WTC11 (cell line): ENCODE data around the gene UAP1. TPM values are rescaled to one million over a fixed set of nuclear protein-coding genes. Genes with fewer than 3 reads are reported as not detected.

Source experiments
- ATAC-seq: fragments of 200-7000 bp; cut with Tn5 transposase; 2 replicates; pipeline ENCODE4 v1.10.0; 2021; ENCODE audit warnings: mild to moderate bottlenecking, moderate library complexity
- CTCF ChIA-PET: fragments of 300-600 bp; sonication (Branson Sonifier 250); formaldehyde crosslinking; loops from one replicate; lab custom pipeline; 2021; ENCODE audit warnings: antibody characterized with exemption; lab: Charles Lee
- POLR2A ChIA-PET: fragments of 350-600 bp; sonication (Branson Sonifier 250); formaldehyde crosslinking; loops from one replicate; lab custom pipeline; 2021; ENCODE audit warnings: antibody characterized with exemption; lab: Charles Lee
- DNase-seq: peaks from one replicate; pipeline ENCODE4 v3.0.0; 2021; ENCODE audit warnings: low spot score
- H3K27ac Mint-ChIP-seq: 2 replicates; pipeline ENCODE4 v1.8.0; 2021; ENCODE audit warnings: mixed read lengths
- H3K27me3 Mint-ChIP-seq: 2 replicates; pipeline ENCODE4 v1.8.0; 2021; ENCODE audit warnings: low read depth, mild to moderate bottlenecking, moderate library complexity, mixed read lengths
- H3K36me3 Mint-ChIP-seq: 2 replicates; pipeline ENCODE4 v1.8.0; 2021; ENCODE audit warnings: mixed read lengths
- H3K4me1 Mint-ChIP-seq: 2 replicates; pipeline ENCODE4 v1.8.0; 2022; ENCODE audit warnings: mixed read lengths
- H3K4me3 Mint-ChIP-seq: 2 replicates; pipeline ENCODE4 v1.8.0; 2021; ENCODE audit warnings: mild to moderate bottlenecking, moderate library complexity, mixed read lengths
- H3K9me3 Mint-ChIP-seq: 2 replicates; pipeline ENCODE4 v1.8.0; 2021; ENCODE audit warnings: mixed read lengths
- AFF4 ChIP-seq: sonication (generic); formaldehyde crosslinking; IDR thresholded peaks from 2 replicates; pipeline ENCODE4 v1.8.1; 2023; ENCODE audit warnings: mild to moderate bottlenecking, missing genetic modification reagents, borderline replicate concordance
- CBFB ChIP-seq: sonication (generic); formaldehyde crosslinking; IDR thresholded peaks from 2 replicates; pipeline ENCODE4 v1.8.1; 2022; ENCODE audit warnings: mild to moderate bottlenecking, low read depth, missing genetic modification reagents
- E2F5 ChIP-seq: sonication (generic); formaldehyde crosslinking; IDR thresholded peaks from 2 replicates; pipeline ENCODE4 v1.8.1; 2022; ENCODE audit warnings: mild to moderate bottlenecking, moderate library complexity, missing genetic modification reagents
- ESRRA ChIP-seq: sonication (generic); formaldehyde crosslinking; IDR thresholded peaks from 2 replicates; pipeline ENCODE4 v1.8.1; 2022; ENCODE audit warnings: mild to moderate bottlenecking, missing genetic modification reagents, borderline replicate concordance
- FOXK1 ChIP-seq: sonication (generic); formaldehyde crosslinking; IDR thresholded peaks from 2 replicates; pipeline ENCODE4 v1.8.0; 2022; ENCODE audit warnings: mild to moderate bottlenecking, moderate library complexity, missing genetic modification reagents
- JUN ChIP-seq: sonication (generic); formaldehyde crosslinking; IDR thresholded peaks from 2 replicates; pipeline ENCODE4 v1.8.0; 2023; ENCODE audit warnings: mild to moderate bottlenecking, missing genetic modification reagents
- MYBL2 ChIP-seq: sonication (generic); formaldehyde crosslinking; IDR thresholded peaks from 2 replicates; pipeline ENCODE4 v1.8.1; 2023; ENCODE audit warnings: mild to moderate bottlenecking, moderate library complexity, missing genetic modification reagents
- NFE2L1 ChIP-seq: sonication (generic); formaldehyde crosslinking; IDR thresholded peaks from 2 replicates; pipeline ENCODE4 v1.8.1; 2023; ENCODE audit warnings: missing genetic modification reagents
- NR1H2 ChIP-seq: sonication (generic); formaldehyde crosslinking; IDR thresholded peaks from 2 replicates; pipeline ENCODE4 v1.9.0; 2021; ENCODE audit warnings: mild to moderate bottlenecking, moderate library complexity, missing genetic modification reagents
- RORB ChIP-seq: fragments of 250-450 bp; sonication (Bioruptor Pico); IDR thresholded peaks from 2 replicates; pipeline ENCODE4 v1.9.0; 2021; ENCODE audit warnings: mild to moderate bottlenecking
- SOX15 ChIP-seq: fragments of 250-450 bp; sonication (Bioruptor Pico); IDR thresholded peaks from 2 replicates; pipeline ENCODE4 v1.9.0; 2021; ENCODE audit warnings: mild to moderate bottlenecking
- TP53 ChIP-seq: sonication (generic); formaldehyde crosslinking; IDR thresholded peaks from 2 replicates; pipeline ENCODE4 v1.8.1; 2023; ENCODE audit warnings: mild to moderate bottlenecking, missing genetic modification reagents
- ZBTB21 ChIP-seq: sonication (generic); formaldehyde crosslinking; IDR thresholded peaks from 2 replicates; pipeline ENCODE4 v1.8.1; 2023; ENCODE audit warnings: mild to moderate bottlenecking, missing genetic modification reagents, borderline replicate concordance
- ZNF138 ChIP-seq: sonication (generic); formaldehyde crosslinking; conservative IDR thresholded peaks from 2 replicates; pipeline ENCODE4 v1.8.1; 2022; ENCODE audit warnings: mild to moderate bottlenecking, moderate library complexity, missing genetic modification reagents
- ZNF263 ChIP-seq: sonication (generic); formaldehyde crosslinking; IDR thresholded peaks from 2 replicates; pipeline ENCODE4 v1.8.1; 2022; ENCODE audit warnings: low read depth, mild to moderate bottlenecking, moderate library complexity, missing genetic modification reagents
- ZNF396 ChIP-seq: fragments of 250-450 bp; sonication (Bioruptor Pico); IDR thresholded peaks from 2 replicates; pipeline ENCODE4 v1.8.0; 2021; ENCODE audit warnings: mild to moderate bottlenecking, moderate library complexity, borderline replicate concordance
- ZNF671 ChIP-seq: fragments of 250-450 bp; sonication (Bioruptor Pico); IDR thresholded peaks from 2 replicates; pipeline ENCODE4 v1.8.0; 2021; ENCODE audit warnings: mild to moderate bottlenecking
- ZSCAN18 ChIP-seq: fragments of 250-450 bp; sonication (Bioruptor Pico); IDR thresholded peaks from 2 replicates; pipeline ENCODE4 v2.1.2; 2022; ENCODE audit warnings: mild to moderate bottlenecking, moderate library complexity
- total RNA-seq: library from RNA; stranded (reverse); gene quantifications from 3 replicates; pipeline ENCODE4 v1.2.3, GENCODE V29; 2021
- TF ChIP-seq, protein P1 (sequence below): fragments of 250-450 bp; sonication (Bioruptor Pico); conservative IDR thresholded peaks from 2 replicates; pipeline ENCODE4 v1.9.0; 2021; ENCODE audit warnings: mild to moderate bottlenecking
- TF ChIP-seq, protein P2 (sequence below): sonication (generic); formaldehyde crosslinking; IDR thresholded peaks from 2 replicates; pipeline ENCODE4 v1.8.1; 2023; ENCODE audit warnings: mild to moderate bottlenecking, missing genetic modification reagents
- TF ChIP-seq, protein P3 (sequence below): fragments of 250-450 bp; sonication (Bioruptor Pico); IDR thresholded peaks from 2 replicates; pipeline ENCODE4 v1.9.0; 2021; ENCODE audit warnings: mild to moderate bottlenecking
- TF ChIP-seq, protein P4 (sequence below): sonication (generic); formaldehyde crosslinking; conservative IDR thresholded peaks from 2 replicates; pipeline ENCODE4 v1.8.1; 2023; ENCODE audit warnings: mild to moderate bottlenecking, low read depth, missing genetic modification reagents, moderate library complexity
- TF ChIP-seq, protein P5 (sequence below): sonication (generic); formaldehyde crosslinking; IDR thresholded peaks from 2 replicates; pipeline ENCODE4 v1.8.0; 2022; ENCODE audit warnings: mild to moderate bottlenecking, missing genetic modification reagents

The UAP1 gene
- total RNA-seq, 1 experiment from 2014 or later, result 31.1 TPM

GRCh38 chr1:162561037-162561615, 396 bp upstream of the UAP1 start (continued):
- TF ChIP-seq TP53 (CRISPR knock-in tag) (no peak), CBFB (CRISPR knock-in tag) (no peak), ZBTB21 (no peak), NR1H2 (no peak), MYBL2 (CRISPR knock-in tag) (no peak), JUN (CRISPR knock-in tag) (no peak), ZNF138 (CRISPR knock-in tag) (no peak), ZNF396 (CRISPR knock-in tag) (no peak), ZNF671 (no peak), ZSCAN18 (CRISPR knock-in tag) (no peak), ESRRA (CRISPR knock-in tag) (0 out of 2 replicates have a peak, but pooled peaks have one; percentile 40), AFF4 (CRISPR knock-in tag) (no peak), RORB (no peak), FOXK1 (CRISPR knock-in tag) (no peak), SOX15 (CRISPR knock-in tag) (no peak)
- TF ChIP-seq, protein P1, sequence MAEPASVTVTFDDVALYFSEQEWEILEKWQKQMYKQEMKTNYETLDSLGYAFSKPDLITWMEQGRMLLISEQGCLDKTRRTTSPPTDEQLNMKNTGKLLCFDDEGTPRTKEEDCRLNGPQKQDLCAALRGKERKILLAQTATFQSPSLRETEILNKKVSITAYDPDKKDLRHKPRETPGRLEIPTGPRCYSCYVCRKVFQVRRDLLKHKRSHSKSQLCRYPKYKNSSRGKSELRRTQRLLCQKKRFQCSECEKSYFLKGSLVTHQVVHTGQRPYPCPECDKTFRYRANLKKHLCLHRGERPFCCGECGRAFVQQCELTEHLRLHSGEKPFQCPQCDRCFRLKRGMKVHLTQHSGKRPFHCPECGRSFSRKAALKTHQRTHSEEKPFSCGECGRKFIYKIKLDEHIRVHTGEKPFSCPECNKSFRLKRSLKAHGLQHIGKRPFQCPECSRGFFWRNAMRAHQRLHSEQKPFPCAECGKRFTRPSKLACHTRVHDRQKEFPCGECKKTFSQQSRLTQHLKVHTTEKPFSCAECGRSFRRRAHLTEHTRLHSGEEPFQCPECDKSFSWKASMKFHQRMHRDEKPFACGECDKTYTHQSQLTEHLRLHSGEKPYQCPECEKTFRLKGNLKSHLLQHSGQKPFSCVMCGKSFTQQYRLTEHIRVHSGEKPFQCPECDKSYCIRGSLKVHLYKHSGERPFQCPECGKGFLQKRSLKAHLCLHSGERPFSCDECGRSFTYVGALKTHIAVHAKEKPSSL (CRISPR knock-in tag), result no peak
- TF ChIP-seq, protein P2, sequence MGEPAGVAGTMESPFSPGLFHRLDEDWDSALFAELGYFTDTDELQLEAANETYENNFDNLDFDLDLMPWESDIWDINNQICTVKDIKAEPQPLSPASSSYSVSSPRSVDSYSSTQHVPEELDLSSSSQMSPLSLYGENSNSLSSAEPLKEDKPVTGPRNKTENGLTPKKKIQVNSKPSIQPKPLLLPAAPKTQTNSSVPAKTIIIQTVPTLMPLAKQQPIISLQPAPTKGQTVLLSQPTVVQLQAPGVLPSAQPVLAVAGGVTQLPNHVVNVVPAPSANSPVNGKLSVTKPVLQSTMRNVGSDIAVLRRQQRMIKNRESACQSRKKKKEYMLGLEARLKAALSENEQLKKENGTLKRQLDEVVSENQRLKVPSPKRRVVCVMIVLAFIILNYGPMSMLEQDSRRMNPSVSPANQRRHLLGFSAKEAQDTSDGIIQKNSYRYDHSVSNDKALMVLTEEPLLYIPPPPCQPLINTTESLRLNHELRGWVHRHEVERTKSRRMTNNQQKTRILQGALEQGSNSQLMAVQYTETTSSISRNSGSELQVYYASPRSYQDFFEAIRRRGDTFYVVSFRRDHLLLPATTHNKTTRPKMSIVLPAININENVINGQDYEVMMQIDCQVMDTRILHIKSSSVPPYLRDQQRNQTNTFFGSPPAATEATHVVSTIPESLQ (CRISPR knock-in tag), result no peak
- TF ChIP-seq, protein P3, sequence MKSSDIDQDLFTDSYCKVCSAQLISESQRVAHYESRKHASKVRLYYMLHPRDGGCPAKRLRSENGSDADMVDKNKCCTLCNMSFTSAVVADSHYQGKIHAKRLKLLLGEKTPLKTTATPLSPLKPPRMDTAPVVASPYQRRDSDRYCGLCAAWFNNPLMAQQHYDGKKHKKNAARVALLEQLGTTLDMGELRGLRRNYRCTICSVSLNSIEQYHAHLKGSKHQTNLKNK (CRISPR knock-in tag), result no peak

DNA sequence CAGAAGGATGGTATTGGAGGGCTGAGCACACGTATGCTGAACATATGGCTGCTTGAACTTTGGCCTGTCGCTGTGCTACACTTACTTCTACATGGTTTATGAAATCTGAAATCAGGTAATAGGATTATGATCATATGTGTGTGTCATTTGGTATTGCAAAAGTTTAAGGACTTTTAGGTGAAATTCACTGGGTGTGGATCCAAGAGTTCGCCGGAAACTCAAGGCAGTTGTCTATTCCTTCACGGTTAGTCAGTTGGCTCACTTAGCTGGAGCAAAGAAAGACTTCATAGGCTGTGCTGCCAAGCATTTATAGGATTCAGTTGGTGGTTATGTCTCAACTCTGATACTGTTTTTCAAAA, 927 bp downstream of the UAP1 start:
- H3K4me1 Mint-ChIP-seq, result peaks cover 23% of the 10 kb centered on the region
- no peak for DNase-seq
- H3K27ac Mint-ChIP-seq, result no peak overlapping the region
- POLR2A ChIA-PET, result no interaction called here
- CTCF ChIA-PET, result no interaction called here
- H3K9me3 Mint-ChIP-seq, result no peaks in the 10 kb centered on the region
- H3K27me3 Mint-ChIP-seq, result peaks cover 9% of the 10 kb centered on the region
- ATAC-seq, result no peak
- peaks cover 10% of the 10 kb centered on the region for H3K36me3 Mint-ChIP-seq
- H3K4me3 Mint-ChIP-seq, result peak overlapping the region; percentile 86
- TF ChIP-seq ZNF263 (CRISPR knock-in tag), result no peak
- no peak for TF ChIP-seq E2F5
- TF ChIP-seq, protein P4, sequence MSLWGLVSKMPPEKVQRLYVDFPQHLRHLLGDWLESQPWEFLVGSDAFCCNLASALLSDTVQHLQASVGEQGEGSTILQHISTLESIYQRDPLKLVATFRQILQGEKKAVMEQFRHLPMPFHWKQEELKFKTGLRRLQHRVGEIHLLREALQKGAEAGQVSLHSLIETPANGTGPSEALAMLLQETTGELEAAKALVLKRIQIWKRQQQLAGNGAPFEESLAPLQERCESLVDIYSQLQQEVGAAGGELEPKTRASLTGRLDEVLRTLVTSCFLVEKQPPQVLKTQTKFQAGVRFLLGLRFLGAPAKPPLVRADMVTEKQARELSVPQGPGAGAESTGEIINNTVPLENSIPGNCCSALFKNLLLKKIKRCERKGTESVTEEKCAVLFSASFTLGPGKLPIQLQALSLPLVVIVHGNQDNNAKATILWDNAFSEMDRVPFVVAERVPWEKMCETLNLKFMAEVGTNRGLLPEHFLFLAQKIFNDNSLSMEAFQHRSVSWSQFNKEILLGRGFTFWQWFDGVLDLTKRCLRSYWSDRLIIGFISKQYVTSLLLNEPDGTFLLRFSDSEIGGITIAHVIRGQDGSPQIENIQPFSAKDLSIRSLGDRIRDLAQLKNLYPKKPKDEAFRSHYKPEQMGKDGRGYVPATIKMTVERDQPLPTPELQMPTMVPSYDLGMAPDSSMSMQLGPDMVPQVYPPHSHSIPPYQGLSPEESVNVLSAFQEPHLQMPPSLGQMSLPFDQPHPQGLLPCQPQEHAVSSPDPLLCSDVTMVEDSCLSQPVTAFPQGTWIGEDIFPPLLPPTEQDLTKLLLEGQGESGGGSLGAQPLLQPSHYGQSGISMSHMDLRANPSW (CRISPR knock-in tag), result no peak
- TF ChIP-seq, protein P5, sequence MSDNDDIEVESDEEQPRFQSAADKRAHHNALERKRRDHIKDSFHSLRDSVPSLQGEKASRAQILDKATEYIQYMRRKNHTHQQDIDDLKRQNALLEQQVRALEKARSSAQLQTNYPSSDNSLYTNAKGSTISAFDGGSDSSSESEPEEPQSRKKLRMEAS (CRISPR knock-in tag), result no peak
- TF ChIP-seq NFE2L1 (CRISPR knock-in tag), result no peak
